Activated naive CD4-positive, alpha-beta T cell treated with anti-CD3 and anti-CD28 coated beads for 36 hours (primary cell): ENCODE measurements around the gene DKKL1. TPM values are rescaled to one million over a fixed set of nuclear protein-coding genes. Genes with fewer than 3 reads are reported as not detected.

Experiments
- CTCF ChIA-PET: fragments of 350-600 bp; sonication (Branson Sonifier 250); formaldehyde crosslinking; loops from one replicate; lab custom pipeline; 2021; ENCODE audit warnings: antibody characterized with exemption; lab: Charles Lee
- DNase-seq: peaks from one replicate; pipeline ENCODE4 v3.0.0-alpha.2; 2020
- H3K27ac Mint-ChIP-seq: one replicate; pipeline ENCODE4 v1.8.0; 2021; ENCODE audit warnings: mild to moderate bottlenecking, mixed read lengths
- H3K27me3 Mint-ChIP-seq: one replicate; pipeline ENCODE4 v1.8.0; 2021; ENCODE audit warnings: low read depth, mixed read lengths
- H3K36me3 Mint-ChIP-seq: one replicate; pipeline ENCODE4 v1.8.0; 2021; ENCODE audit warnings: low read depth, mixed read lengths
- H3K4me1 Mint-ChIP-seq: one replicate; pipeline ENCODE4 v1.8.0; 2021; ENCODE audit warnings: low read depth, mixed read lengths
- H3K4me3 Mint-ChIP-seq: one replicate; pipeline ENCODE4 v1.8.0; 2021; ENCODE audit warnings: mild to moderate bottlenecking, moderate library complexity, mixed read lengths
- H3K9me3 Mint-ChIP-seq: one replicate; pipeline ENCODE4 v1.8.0; 2021; ENCODE audit warnings: mixed read lengths
- intact Hi-C: fragments of 100-400 bp; cut with micrococcal nuclease; formaldehyde crosslinking; loops from one replicate; pipeline ENCODE4 v1.15.1; 2023
- total RNA-seq, 2 experiments: library from RNA; stranded (reverse); gene quantifications; one replicate each; pipeline ENCODE4 v1.2.3, GENCODE V29; 2021

The DKKL1 gene
- total RNA-seq, 2 experiments from 2014 or later: not detected

DNA sequence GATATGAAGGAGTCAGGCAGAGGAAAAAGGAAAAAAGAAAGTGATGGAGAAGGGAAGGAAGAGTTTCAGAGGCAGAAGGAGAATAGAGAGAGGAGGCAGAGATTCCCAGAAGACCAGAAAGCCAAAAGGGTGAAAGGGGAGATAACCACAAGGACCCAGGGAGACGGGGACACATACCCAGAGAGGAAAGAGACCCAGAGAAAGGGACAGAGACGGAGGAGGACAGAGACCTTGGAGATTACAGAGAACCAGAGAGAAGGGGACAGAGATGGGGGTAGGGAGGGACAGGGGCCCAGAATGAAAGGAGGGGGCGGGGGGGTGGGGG is 58.2 kb downstream of the DKKL1 start:
- CTCF ChIA-PET: interaction anchor here (1.0 to 2.5 kb wide), 2 partner anchors 12 to 31 kb away, joined by 3 to 15 read pairs; no protein-coding TSS in a partner anchor
- Mint-ChIP-seq H3K4me1 (peaks cover 36% of the 10 kb centered on the region), H3K4me3 (peak overlapping the region; percentile 0), H3K27me3 (peaks cover 64% of the 10 kb centered on the region), H3K27ac (no peak overlapping the region), H3K9me3 (no peaks in the 10 kb centered on the region), H3K36me3 (no peaks in the 10 kb centered on the region)
- intact Hi-C loops: loop anchor here (1.0 to 2.0 kb wide), 2 partner anchors 29 to 168 kb away; no protein-coding TSS in a partner anchor
- no peak for DNase-seq

- intact Hi-C loops: loop anchor here (1.0 to 2.0 kb wide), 2 partner anchors 30 to 168 kb away; no protein-coding TSS in a partner anchor
- H3K27me3 Mint-ChIP-seq: peaks cover 70% of the 10 kb centered on the region
- peak overlapping the region; percentile 65 for H3K4me3 Mint-ChIP-seq
- H3K9me3 Mint-ChIP-seq: no peaks in the 10 kb centered on the region
- peak; percentile 74 for DNase-seq
- H3K27ac Mint-ChIP-seq: no peak overlapping the region
- peaks cover 41% of the 10 kb centered on the region for H3K4me1 Mint-ChIP-seq
- no peaks in the 10 kb centered on the region for H3K36me3 Mint-ChIP-seq
- CTCF ChIA-PET: interaction anchor here (1.0 to 2.5 kb wide), 3 partner anchors 12 to 48 kb away, joined by 3 to 15 read pairs (median 6); no protein-coding TSS in a partner anchor
Observed at GRCh38 chr19:49422407-49423070, 58.9 kb downstream of the DKKL1 start.

- no peak for DNase-seq
- CTCF ChIA-PET: interaction anchor here (1.0 to 1.1 kb wide), 2 partner anchors 47 to 50 kb away, joined by 3 to 6 read pairs; partner anchors contain the start of gene FLT3LG
- no peak within 1 kb of the TSS for H3K27ac Mint-ChIP-seq
- intact Hi-C loops: loop anchor here (2.0 kb wide), 1 partner anchor 31 kb away; no protein-coding TSS in a partner anchor
- peaks cover 77% of the 10 kb centered on the region for H3K27me3 Mint-ChIP-seq
- H3K4me1 Mint-ChIP-seq: peaks cover 49% of the 10 kb centered on the region
- H3K9me3 Mint-ChIP-seq: no peaks in the 10 kb centered on the region
- H3K4me3 Mint-ChIP-seq: peak within 1 kb of the TSS; percentile 65
- H3K36me3 Mint-ChIP-seq: no peaks in the 10 kb centered on the region
Observed at GRCh38 chr19:49423071-49423984, 59.7 kb downstream of the DKKL1 start, which contains the start of gene PTH2. Gene PTH2, minus strand, starts transcription at chr19:49423441. Its CDS starts 102 bp downstream, at chr19:49423339.

GRCh38 chr19:49423985-49424303 is 60.3 kb downstream of the DKKL1 start:
- intact Hi-C loops: loop anchor here (2.0 kb wide), 1 partner anchor 31 kb away; no protein-coding TSS in a partner anchor
- Mint-ChIP-seq H3K9me3 (no peaks in the 10 kb centered on the region), H3K27ac (no peak overlapping the region), H3K4me3 (peak overlapping the region; percentile 8), H3K36me3 (no peaks in the 10 kb centered on the region), H3K4me1 (peaks cover 53% of the 10 kb centered on the region), H3K27me3 (peaks cover 83% of the 10 kb centered on the region)
- CTCF ChIA-PET: interaction anchor here (0.6 to 1.0 kb wide), 2 partner anchors 11 to 50 kb away, joined by 3 read pairs; partner anchors contain the start of gene FLT3LG
- peak; percentile 27 for DNase-seq

Other genes starting within 250 kb of the DKKL1 start
- gene LIN7B, start 249.5 kb upstream of the DKKL1 start, total RNA-seq: 1 to 10 TPM; 3.4 to 3.8 TPM
- gene C19orf73, start 244.7 kb upstream of the DKKL1 start, total RNA-seq: 1 to 10 TPM; 1.5 to 1.9 TPM
- 1 to 10 TPM; 4.6 to 4.9 TPM for gene PPFIA3, start 244.3 kb upstream of the DKKL1 start, total RNA-seq
- gene HRC, start 208.5 kb upstream of the DKKL1 start, total RNA-seq: not detected
- gene TRPM4, start 206.1 kb upstream of the DKKL1 start, total RNA-seq: under 1 TPM; 0.22 to 0.62 TPM
- gene SLC6A16, start 38.7 kb upstream of the DKKL1 start, total RNA-seq: under 1 TPM; 0.77 to 0.98 TPM
- 100 to 1,000 TPM; 182 to 189 TPM for gene CD37, start 28.5 kb upstream of the DKKL1 start, total RNA-seq
- gene TEAD2, start 1.5 kb upstream of the DKKL1 start, total RNA-seq: under 1 TPM in 1 of 2 experiments, not detected in 1; 0.20 TPM
- gene KASH5, start 24.4 kb downstream of the DKKL1 start, total RNA-seq: 1 to 10 TPM; 2.4 to 3.2 TPM
- gene PTH2, start 59.6 kb downstream of the DKKL1 start, total RNA-seq: not detected
- gene GFY, start 61.5 kb downstream of the DKKL1 start, total RNA-seq: not detected
- gene SLC17A7, start 77.7 kb downstream of the DKKL1 start, total RNA-seq: under 1 TPM; 0.12 TPM
- 10 to 100 TPM; 80.7 to 84.4 TPM for gene PIH1D1, start 87.9 kb downstream of the DKKL1 start, total RNA-seq
- 10 to 100 TPM; 43.4 to 46.8 TPM for gene ALDH16A1, start 89.3 kb downstream of the DKKL1 start, total RNA-seq
- 10 to 100 TPM; 23.9 to 28.4 TPM for gene FLT3LG, start 110.3 kb downstream of the DKKL1 start, total RNA-seq
- 1,000 to 10,000 TPM; 4,441 to 4,607 TPM for gene RPL13A, start 123.7 kb downstream of the DKKL1 start, total RNA-seq
- gene RPS11, start 132.6 kb downstream of the DKKL1 start, total RNA-seq: 1,000 to 10,000 TPM; 3,906 to 3,945 TPM
- gene FCGRT, start 148.8 kb downstream of the DKKL1 start, total RNA-seq: 10 to 100 TPM; 15.7 to 17.1 TPM
- 1 to 10 TPM; 6.7 to 7.2 TPM for gene RCN3, start 164.1 kb downstream of the DKKL1 start, total RNA-seq
- 10 to 100 TPM; 76.4 to 77.4 TPM for gene NOSIP, start 216.7 kb downstream of the DKKL1 start, total RNA-seq
- gene PRRG2, start 217.4 kb downstream of the DKKL1 start, total RNA-seq: under 1 TPM; 0.52 TPM
- gene PRR12, start 227.3 kb downstream of the DKKL1 start, total RNA-seq: 10 to 100 TPM; 16.4 to 16.9 TPM